ENCODE data around the gene ZNF276. TPM values are rescaled to one million over a fixed set of nuclear protein-coding genes. Genes with fewer than 3 reads are reported as not detected.

ZNF276 gene
- total RNA-seq, 1 donor: 12.3 TPM

DNA sequence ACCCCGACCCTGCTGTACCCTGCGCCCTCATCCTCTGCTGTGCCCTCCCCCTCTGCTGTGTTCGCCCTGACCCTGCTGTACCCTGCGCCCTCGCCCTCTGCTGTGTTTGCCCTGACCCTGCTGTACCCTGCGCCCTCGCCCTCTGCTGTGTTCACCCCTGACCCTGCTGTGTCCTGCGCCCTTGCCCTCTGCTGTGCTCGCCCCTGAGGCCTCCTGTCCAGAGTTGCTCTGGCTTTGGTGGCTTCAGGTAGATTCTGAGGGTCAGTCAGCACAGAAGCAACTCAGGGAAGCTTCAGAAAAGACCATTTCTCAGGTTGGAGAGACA lies 11.5 kb downstream of the ZNF276 start:
- H3K4me2 ChIP-seq (ENCODE audit: insufficient read depth, low read length): no peak overlapping the region

DNA sequence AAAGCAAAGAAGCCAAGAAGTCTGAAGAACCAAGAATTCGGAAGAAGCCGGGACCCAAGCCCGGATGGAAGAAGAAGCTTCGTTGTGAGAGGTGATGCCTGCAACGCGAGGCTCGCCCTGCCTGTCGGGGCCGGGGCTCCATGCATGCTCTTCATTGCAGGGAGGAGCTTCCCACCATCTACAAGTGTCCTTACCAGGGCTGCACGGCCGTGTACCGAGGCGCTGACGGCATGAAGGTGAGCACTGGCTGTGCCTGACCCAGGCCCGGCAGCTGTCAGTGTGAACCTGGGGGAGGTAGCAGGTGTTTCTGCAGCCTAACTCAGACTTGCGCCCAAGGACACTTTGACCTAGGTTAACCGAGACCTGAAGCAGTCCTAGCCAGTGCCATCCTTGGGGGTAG lies 12.0 kb downstream of the ZNF276 start:
- TF ChIP-seq, protein P1, sequence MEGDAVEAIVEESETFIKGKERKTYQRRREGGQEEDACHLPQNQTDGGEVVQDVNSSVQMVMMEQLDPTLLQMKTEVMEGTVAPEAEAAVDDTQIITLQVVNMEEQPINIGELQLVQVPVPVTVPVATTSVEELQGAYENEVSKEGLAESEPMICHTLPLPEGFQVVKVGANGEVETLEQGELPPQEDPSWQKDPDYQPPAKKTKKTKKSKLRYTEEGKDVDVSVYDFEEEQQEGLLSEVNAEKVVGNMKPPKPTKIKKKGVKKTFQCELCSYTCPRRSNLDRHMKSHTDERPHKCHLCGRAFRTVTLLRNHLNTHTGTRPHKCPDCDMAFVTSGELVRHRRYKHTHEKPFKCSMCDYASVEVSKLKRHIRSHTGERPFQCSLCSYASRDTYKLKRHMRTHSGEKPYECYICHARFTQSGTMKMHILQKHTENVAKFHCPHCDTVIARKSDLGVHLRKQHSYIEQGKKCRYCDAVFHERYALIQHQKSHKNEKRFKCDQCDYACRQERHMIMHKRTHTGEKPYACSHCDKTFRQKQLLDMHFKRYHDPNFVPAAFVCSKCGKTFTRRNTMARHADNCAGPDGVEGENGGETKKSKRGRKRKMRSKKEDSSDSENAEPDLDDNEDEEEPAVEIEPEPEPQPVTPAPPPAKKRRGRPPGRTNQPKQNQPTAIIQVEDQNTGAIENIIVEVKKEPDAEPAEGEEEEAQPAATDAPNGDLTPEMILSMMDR (IDR thresholded peaks at IDR 0.05; ENCODE audit: extremely low read depth, low read depth, low read length): no peak
- no peak overlapping the region for H3K27ac ChIP-seq (ENCODE audit: low read depth, low read length)
- H4K20me1 ChIP-seq (ENCODE audit: insufficient read depth, low read length): peaks cover 17% of the 10 kb centered on the region
- H3K9me3 ChIP-seq (ENCODE audit: low read depth, low read length): no peaks in the 10 kb centered on the region
- H3K27me3 ChIP-seq (ENCODE audit: insufficient read depth, low read length): no peaks in the 10 kb centered on the region
- peaks cover 77% of the 10 kb centered on the region for H3K36me3 ChIP-seq (ENCODE audit: insufficient read depth, low read length)
- H3K4me2 ChIP-seq (ENCODE audit: insufficient read depth, low read length): no peak overlapping the region
- no peak overlapping the region for H2AFZ ChIP-seq (ENCODE audit: low read length)
- H3K79me2 ChIP-seq (ENCODE audit: insufficient read depth, low read length): peaks cover 31% of the 10 kb centered on the region
- H3K4me1 ChIP-seq (ENCODE audit: insufficient read depth, low read length): no peaks in the 10 kb centered on the region
- DNase-seq (ENCODE audit: insufficient read length, low spot score, missing footprints): no peak
- H3K4me3 ChIP-seq (ENCODE audit: insufficient read depth, low read length): no peak overlapping the region

More for the DNA sequence above, 11.5 kb downstream of the ZNF276 start:
- Histone ChIP-seq H3K79me2 (ENCODE audit: insufficient read depth, low read length) (peaks cover 32% of the 10 kb centered on the region), H3K27ac (ENCODE audit: low read depth, low read length) (no peak overlapping the region), H4K20me1 (ENCODE audit: insufficient read depth, low read length) (peaks cover 17% of the 10 kb centered on the region), H3K4me3 (ENCODE audit: insufficient read depth, low read length) (no peak overlapping the region), H3K9me3 (ENCODE audit: low read depth, low read length) (no peaks in the 10 kb centered on the region), H3K27me3 (ENCODE audit: insufficient read depth, low read length) (no peaks in the 10 kb centered on the region), H3K4me1 (ENCODE audit: insufficient read depth, low read length) (no peaks in the 10 kb centered on the region), H2AFZ (ENCODE audit: low read length) (no peak overlapping the region), H3K36me3 (ENCODE audit: insufficient read depth, low read length) (peaks cover 74% of the 10 kb centered on the region)
- TF ChIP-seq, protein P1 (IDR thresholded peaks at IDR 0.05; ENCODE audit: extremely low read depth, low read depth, low read length): no peak
- no peak for DNase-seq (ENCODE audit: insufficient read length, low spot score, missing footprints)

DNA sequence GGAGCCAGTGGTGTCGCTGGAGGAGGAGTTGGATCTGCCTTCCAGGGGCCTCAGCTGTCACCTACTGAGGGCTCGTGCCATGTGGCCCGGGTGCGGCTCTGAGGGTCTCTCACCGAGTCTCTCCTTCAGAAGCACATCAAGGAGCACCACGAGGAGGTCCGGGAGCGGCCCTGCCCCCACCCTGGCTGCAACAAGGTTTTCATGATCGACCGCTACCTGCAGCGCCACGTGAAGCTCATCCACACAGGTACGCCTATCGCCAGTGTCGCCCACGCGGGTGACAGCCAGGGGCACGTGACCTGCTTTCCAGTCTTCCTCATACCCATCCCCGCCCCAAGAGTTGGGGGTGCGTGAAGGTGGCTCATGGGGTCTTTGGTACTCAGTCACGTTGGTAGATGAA lies 12.5 kb downstream of the ZNF276 start:
- no peaks in the 10 kb centered on the region for H3K9me3 ChIP-seq (ENCODE audit: low read depth, low read length)
- no peak overlapping the region for H3K27ac ChIP-seq (ENCODE audit: low read depth, low read length)
- no peak overlapping the region for H2AFZ ChIP-seq (ENCODE audit: low read length)
- no peak overlapping the region for H3K4me2 ChIP-seq (ENCODE audit: insufficient read depth, low read length)
- no peaks in the 10 kb centered on the region for H3K27me3 ChIP-seq (ENCODE audit: insufficient read depth, low read length)
- TF ChIP-seq, protein P1 (IDR thresholded peaks at IDR 0.05; ENCODE audit: extremely low read depth, low read depth, low read length): no peak
- peaks cover 17% of the 10 kb centered on the region for H4K20me1 ChIP-seq (ENCODE audit: insufficient read depth, low read length)
- DNase-seq (ENCODE audit: insufficient read length, low spot score, missing footprints): peak; percentile 30
- no peak overlapping the region for H3K4me3 ChIP-seq (ENCODE audit: insufficient read depth, low read length)
- peaks cover 81% of the 10 kb centered on the region for H3K36me3 ChIP-seq (ENCODE audit: insufficient read depth, low read length)
- H3K79me2 ChIP-seq (ENCODE audit: insufficient read depth, low read length): peaks cover 29% of the 10 kb centered on the region
- H3K4me1 ChIP-seq (ENCODE audit: insufficient read depth, low read length): no peaks in the 10 kb centered on the region

DNA sequence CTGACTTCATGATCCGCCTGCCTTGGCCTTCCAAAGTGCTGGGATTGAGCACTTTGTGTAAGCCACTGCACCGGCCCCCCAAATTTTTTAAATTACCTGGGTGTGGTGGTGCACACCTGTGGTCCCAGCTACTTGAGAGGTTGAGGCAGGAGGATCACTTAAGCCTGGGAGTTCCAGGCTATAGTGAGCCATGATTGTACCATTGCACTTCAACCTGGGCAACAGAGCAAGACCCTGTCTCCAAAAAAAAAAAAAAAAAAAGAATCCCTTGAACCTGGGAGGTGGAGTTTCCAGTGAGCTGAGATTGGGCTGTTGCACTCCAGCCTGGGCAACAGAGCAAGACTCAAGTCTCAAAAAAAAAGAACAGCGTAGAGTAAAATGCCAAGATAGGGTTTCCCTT lies 15.2 kb downstream of the ZNF276 start:
- TF ChIP-seq, protein P1 (IDR thresholded peaks at IDR 0.05; ENCODE audit: extremely low read depth, low read depth, low read length): no peak
- Histone ChIP-seq H3K4me3 (ENCODE audit: insufficient read depth, low read length) (no peak overlapping the region), H3K79me2 (ENCODE audit: insufficient read depth, low read length) (peaks cover 13% of the 10 kb centered on the region), H3K36me3 (ENCODE audit: insufficient read depth, low read length) (peaks cover 81% of the 10 kb centered on the region), H3K27ac (ENCODE audit: low read depth, low read length) (no peak overlapping the region), H3K9me3 (ENCODE audit: low read depth, low read length) (no peaks in the 10 kb centered on the region), H3K4me1 (ENCODE audit: insufficient read depth, low read length) (no peaks in the 10 kb centered on the region), H2AFZ (ENCODE audit: low read length) (no peak overlapping the region), H3K4me2 (ENCODE audit: insufficient read depth, low read length) (no peak overlapping the region), H3K27me3 (ENCODE audit: insufficient read depth, low read length) (no peaks in the 10 kb centered on the region), H4K20me1 (ENCODE audit: insufficient read depth, low read length) (peaks cover 15% of the 10 kb centered on the region)
- DNase-seq (ENCODE audit: insufficient read length, low spot score, missing footprints): no peak
